Mesendoderm (in vitro differentiated cells): ENCODE results near the gene MTA1.

Experiments used
- DNase-seq: peaks from one replicate; pipeline ENCODE4 v3.0.0; 2013
- H2AK5ac ChIP-seq: 2 replicates; pipeline ENCODE4 v1.6.1; 2013; ENCODE audit warnings: low read length, inconsistent platforms
- H2BK120ac ChIP-seq: 2 replicates; pipeline ENCODE4 v1.6.1; 2013; ENCODE audit warnings: low read depth, mild to moderate bottlenecking, low read length, moderate library complexity, mixed read lengths
- H2BK15ac ChIP-seq: replicated peaks from 2 replicates; pipeline ENCODE4 v1.6.1; 2013; ENCODE audit warnings: low read depth, mild to moderate bottlenecking, moderate library complexity
- H2BK5ac ChIP-seq: 2 replicates; pipeline ENCODE4 v1.6.1; 2013; ENCODE audit warnings: low read length, inconsistent platforms
- H3K18ac ChIP-seq: 2 replicates; pipeline ENCODE4 v1.6.1; 2013; ENCODE audit warnings: mild to moderate bottlenecking, low read length, mixed read lengths
- H3K23ac ChIP-seq: one replicate; pipeline ENCODE4 v1.6.1; 2013; ENCODE audit warnings: low read length
- H3K27ac ChIP-seq: 2 replicates; pipeline ENCODE4 v1.5.1; 2013; ENCODE audit warnings: low read depth, mild to moderate bottlenecking, inconsistent platforms, low read length, moderate library complexity
- H3K27me3 ChIP-seq: 2 replicates; pipeline ENCODE4 v1.6.1; 2013; ENCODE audit warnings: low read length, control low read depth, mild to moderate bottlenecking, inconsistent platforms; ENCODE audit not compliant: insufficient read depth, poor library complexity
- H3K36me3 ChIP-seq: 2 replicates; pipeline ENCODE4 v1.6.1; 2013; ENCODE audit warnings: low read length, inconsistent platforms; ENCODE audit not compliant: control insufficient read depth, insufficient read depth
- H3K4ac ChIP-seq: one replicate; pipeline ENCODE4 v1.6.1; 2013; ENCODE audit warnings: low read depth, mild to moderate bottlenecking, low read length, moderate library complexity
- H3K4me1 ChIP-seq: 2 replicates; pipeline ENCODE4 v1.6.1; 2013; ENCODE audit warnings: low read depth, low read length, inconsistent platforms; ENCODE audit not compliant: control insufficient read depth
- H3K4me2 ChIP-seq: 2 replicates; pipeline ENCODE4 v1.6.1; 2013; ENCODE audit warnings: low read length
- H3K4me3 ChIP-seq: 2 replicates; pipeline ENCODE4 v1.5.1; 2013; ENCODE audit warnings: mild to moderate bottlenecking, low read length
- H3K56ac ChIP-seq: one replicate; pipeline ENCODE4 v1.6.1; 2013; ENCODE audit warnings: low read length
- H3K79me1 ChIP-seq: 2 replicates; pipeline ENCODE4 v1.6.1; 2013; ENCODE audit warnings: low read length, inconsistent platforms
- H3K79me2 ChIP-seq: 2 replicates; pipeline ENCODE4 v1.6.1; 2013; ENCODE audit warnings: mild to moderate bottlenecking, low read length; ENCODE audit not compliant: control insufficient read depth, insufficient read depth
- H3K9ac ChIP-seq: 2 replicates; pipeline ENCODE4 v1.6.1; 2013; ENCODE audit warnings: low read length, inconsistent platforms
- H4K5ac ChIP-seq: one replicate; pipeline ENCODE4 v1.6.1; 2013; ENCODE audit warnings: low read length
- H4K8ac ChIP-seq: one replicate; pipeline ENCODE4 v1.6.1; 2013; ENCODE audit warnings: low read depth, mild to moderate bottlenecking, control low read depth, low read length, moderate library complexity
- WGBS: extraction: QIAGEN DNeasy Blood & Tissue Kit; methylation state at CpG from one replicate; pipeline ENCODE4 v1.1.7; 2013; ENCODE audit warnings: low lambda C conversion rate, missing lambda C conversion rate; ENCODE audit not compliant: insufficient coverage; ENCODE audit errors: extremely low coverage; 5-methylcytosine and 5-hydroxymethylcytosine counted together

The MTA1 gene

GRCh38 chr14:105420101-105420973 lies 710 bp downstream of the MTA1 start:
- Histone ChIP-seq H2BK15ac (no peak overlapping the region), H3K4me3 (peak overlapping the region; percentile 88), H3K56ac (peak overlapping the region; percentile 94), H3K27ac (peak overlapping the region; percentile 38), H4K8ac (no peak overlapping the region), H2AK5ac (peak overlapping the region; percentile 65), H3K4me2 (peak overlapping the region; percentile 98), H3K27me3 (no peaks in the 10 kb centered on the region), H3K79me1 (peaks cover 14% of the 10 kb centered on the region), H3K36me3 (no peaks in the 10 kb centered on the region), H3K4me1 (peaks cover 4% of the 10 kb centered on the region), H4K5ac (no peak overlapping the region), H3K79me2 (peaks cover 47% of the 10 kb centered on the region), H3K23ac (peak overlapping the region; percentile 94), H2BK120ac (peak overlapping the region; percentile 86), H3K9ac (peak overlapping the region; percentile 98), H2BK5ac (no peak overlapping the region), H3K18ac (peak overlapping the region; percentile 97), H3K4ac (peak overlapping the region; percentile 96)
- WGBS: no CpG with 5 or more reads among the region's 67 CpGs
- DNase-seq: no peak

DNA sequence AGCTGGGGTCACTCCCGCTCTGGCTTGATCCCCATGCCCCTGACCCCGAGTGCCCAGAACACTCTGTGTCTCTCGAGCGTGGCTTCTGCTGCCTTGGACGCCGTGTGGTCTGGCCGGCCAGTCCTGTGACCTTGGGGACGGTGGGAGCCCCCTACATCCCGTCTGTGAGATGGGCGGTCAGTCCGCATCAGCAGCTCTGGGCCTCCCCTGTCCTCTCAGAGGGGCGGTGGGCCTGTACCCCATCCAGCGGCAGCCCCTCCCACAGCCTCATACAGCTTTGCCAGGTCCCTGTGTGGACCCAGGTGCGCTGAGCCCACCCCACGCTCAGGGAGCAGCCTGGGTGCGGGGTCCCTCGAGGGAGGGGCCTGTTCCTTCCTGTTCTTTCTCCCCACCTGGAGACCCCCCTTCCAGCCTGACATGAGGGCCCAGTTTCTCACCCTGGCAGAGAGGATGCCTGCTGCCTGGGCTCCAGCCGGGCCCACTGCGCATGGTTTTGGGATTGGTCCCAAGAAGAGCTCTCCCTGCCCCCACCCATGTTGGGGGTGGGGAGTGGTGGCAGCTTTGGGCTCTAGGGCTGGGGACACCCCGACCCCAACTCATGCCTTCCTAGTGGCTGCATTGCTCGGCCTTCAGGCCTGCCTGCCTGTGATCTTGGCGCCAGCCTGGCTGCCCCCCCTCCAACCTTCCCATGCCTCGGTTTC lies 1.5 kb downstream of the MTA1 start:
- Histone ChIP-seq H3K27me3 (no peaks in the 10 kb centered on the region), H3K4me1 (peaks cover 4% of the 10 kb centered on the region), H3K79me2 (peaks cover 54% of the 10 kb centered on the region), H3K4me3 (peak overlapping the region; percentile 88), H3K18ac (no peak overlapping the region), H4K8ac (no peak overlapping the region), H3K4me2 (peak overlapping the region; percentile 98), H2BK5ac (no peak overlapping the region), H3K27ac (no peak overlapping the region), H2BK120ac (no peak overlapping the region), H3K36me3 (no peaks in the 10 kb centered on the region), H2BK15ac (no peak overlapping the region), H3K79me1 (peaks cover 14% of the 10 kb centered on the region), H4K5ac (no peak overlapping the region), H3K23ac (peak overlapping the region; percentile 94), H3K4ac (no peak overlapping the region), H2AK5ac (no peak overlapping the region), H3K9ac (peak overlapping the region; percentile 98), H3K56ac (peak overlapping the region; percentile 94)
- no peak for DNase-seq
- WGBS: no CpG with 5 or more reads among the region's 23 CpGs

DNA sequence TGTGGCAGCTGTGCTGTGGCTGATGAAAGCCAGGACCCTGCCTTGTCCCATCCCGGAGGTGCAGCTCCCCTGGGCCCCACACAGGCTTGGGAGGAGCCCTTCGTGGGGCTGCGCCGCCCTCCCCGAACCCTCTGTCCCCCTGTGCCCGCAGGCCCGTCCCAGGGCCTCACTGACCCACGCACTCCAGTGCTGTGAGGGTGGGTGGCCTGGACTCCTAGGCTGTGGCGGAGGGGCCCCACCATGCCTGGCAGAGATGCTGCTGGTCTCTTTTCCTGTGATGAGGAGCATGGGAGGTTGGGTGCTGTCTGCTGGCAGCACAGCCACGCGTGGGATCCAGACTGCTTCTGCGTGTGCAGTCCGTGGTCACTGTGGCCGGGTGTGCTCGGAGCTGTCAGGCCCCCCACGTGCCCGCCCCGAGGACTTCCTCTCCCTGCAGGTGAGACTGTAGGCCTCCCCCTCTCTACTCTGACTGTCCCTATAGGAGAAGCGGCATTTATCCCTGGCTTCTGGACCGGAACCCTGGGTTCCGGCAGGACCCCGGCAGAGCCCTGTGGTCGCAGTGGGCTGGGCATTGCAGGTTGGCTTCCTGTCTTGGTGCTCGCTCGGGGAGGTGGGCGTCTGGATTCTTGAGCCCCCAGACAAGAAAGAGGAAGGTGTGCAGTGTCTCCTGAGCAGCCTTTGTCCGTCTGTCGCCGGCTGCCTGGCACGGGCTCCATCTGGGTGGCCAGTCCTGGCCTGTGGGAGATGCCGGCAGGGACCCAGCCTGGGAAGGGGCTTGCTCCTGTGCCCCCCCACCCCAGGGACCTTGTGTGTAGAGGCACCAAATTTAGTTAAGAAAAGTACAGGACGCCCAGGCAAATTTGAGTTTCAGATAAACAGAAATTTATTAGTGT lies 2.3 kb downstream of the MTA1 start:
- H2BK15ac ChIP-seq: no peak overlapping the region
- H2BK120ac ChIP-seq: no peak overlapping the region
- H2AK5ac ChIP-seq: no peak overlapping the region
- peaks cover 2% of the 10 kb centered on the region for H3K36me3 ChIP-seq
- H3K4me2 ChIP-seq: no peak overlapping the region
- H2BK5ac ChIP-seq: no peak overlapping the region
- peak overlapping the region; percentile 98 for H3K9ac ChIP-seq
- no peak overlapping the region for H3K23ac ChIP-seq
- H3K18ac ChIP-seq: no peak overlapping the region
- peaks cover 16% of the 10 kb centered on the region for H3K79me1 ChIP-seq
- H3K4ac ChIP-seq: no peak overlapping the region
- H4K8ac ChIP-seq: no peak overlapping the region
- no peak overlapping the region for H3K4me3 ChIP-seq
- peaks cover 62% of the 10 kb centered on the region for H3K79me2 ChIP-seq
- no peak for DNase-seq
- H3K4me1 ChIP-seq: peaks cover 4% of the 10 kb centered on the region
- H3K56ac ChIP-seq: peak overlapping the region; percentile 94
- no peaks in the 10 kb centered on the region for H3K27me3 ChIP-seq
- no peak overlapping the region for H3K27ac ChIP-seq
- no CpG with 5 or more reads among the region's 32 CpGs for WGBS
- H4K5ac ChIP-seq: no peak overlapping the region

DNA sequence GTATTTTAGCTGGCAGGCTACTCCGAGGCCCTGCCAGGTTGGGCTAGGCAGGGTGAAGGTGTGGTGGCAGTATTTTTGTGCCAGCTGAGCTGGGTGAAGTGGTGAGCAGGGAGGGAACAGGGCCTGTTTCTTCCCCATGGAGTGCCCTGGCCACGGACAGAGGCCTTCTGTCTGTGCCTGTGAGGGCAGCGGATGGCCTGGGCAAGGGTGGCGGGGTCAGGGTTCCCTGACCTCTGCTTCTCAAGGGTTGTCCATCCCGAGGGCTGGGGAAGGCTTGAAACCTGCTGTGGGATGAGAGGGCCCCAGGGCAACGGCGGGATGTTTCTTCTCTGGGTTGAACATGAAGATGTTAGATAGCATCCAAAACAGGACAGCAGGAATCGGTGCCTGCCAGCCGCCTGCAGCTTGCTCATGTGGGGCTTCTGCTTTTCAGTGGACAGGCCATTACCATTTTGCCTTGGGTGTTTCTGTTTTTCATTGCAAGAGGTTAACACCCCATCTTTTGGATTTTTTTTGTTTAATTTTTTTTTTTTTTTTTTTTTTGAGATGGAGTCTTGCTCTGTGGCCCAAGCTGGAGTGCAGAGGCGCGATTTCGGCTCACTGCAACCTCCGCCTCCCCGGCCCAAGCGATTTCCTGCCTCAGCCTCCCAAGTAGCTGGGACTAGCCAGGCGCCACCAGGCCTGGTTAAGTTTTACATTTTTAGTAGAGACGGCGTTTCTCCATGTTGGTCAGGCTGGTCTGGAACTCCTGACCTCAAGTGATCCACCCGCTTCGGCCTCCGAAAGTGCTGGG lies 3.3 kb downstream of the MTA1 start:
- Histone ChIP-seq H3K4ac (no peak overlapping the region), H3K36me3 (peaks cover 2% of the 10 kb centered on the region), H3K56ac (peak overlapping the region; percentile 17), H3K4me3 (no peak overlapping the region), H3K23ac (no peak overlapping the region), H3K9ac (peak overlapping the region; percentile 47), H4K8ac (no peak overlapping the region), H3K79me2 (peaks cover 71% of the 10 kb centered on the region), H3K18ac (no peak overlapping the region), H3K4me1 (peaks cover 4% of the 10 kb centered on the region), H3K27ac (no peak overlapping the region), H2BK120ac (no peak overlapping the region), H4K5ac (no peak overlapping the region), H3K79me1 (peaks cover 19% of the 10 kb centered on the region), H3K4me2 (no peak overlapping the region), H3K27me3 (no peaks in the 10 kb centered on the region), H2BK5ac (no peak overlapping the region), H2AK5ac (no peak overlapping the region), H2BK15ac (no peak overlapping the region)
- no peak for DNase-seq
- no CpG with 5 or more reads among the region's 21 CpGs for WGBS
